Breast epithelium (tissue), 4 donors: Measurements from ENCODE around the gene ARHGEF1. TPM values are rescaled to one million over a fixed set of nuclear protein-coding genes. Genes with fewer than 3 reads are reported as not detected.

Experiments used
- DNase-seq, 2 donors: peaks; one replicate each; pipeline ENCODE4 v3.0.0-alpha.2; 2019; ENCODE audit warnings: low spot score in 2 of 2
- H3K27ac ChIP-seq, 2 donors: fragments of 200-600 bp; sonication (generic) in 1 of 2; one replicate each; pipeline ENCODE4 v1.5.1; 2016 to 2019; ENCODE audit warnings: mild to moderate bottlenecking in 1 of 2
- H3K27me3 ChIP-seq, 2 donors: fragments of 200-600 bp; sonication (generic) in 1 of 2; one replicate each; pipeline versions ENCODE4 v1.5.1 to v1.6.0; 2017 to 2019; ENCODE audit warnings: control low read depth in 1 of 2, mild to moderate bottlenecking in 1 of 2
- H3K36me3 ChIP-seq: fragments of 200-600 bp; one replicate; pipeline ENCODE4 v1.5.1; 2019
- H3K4me1 ChIP-seq, 2 donors: fragments of 200-600 bp; sonication (generic); one replicate each; pipeline ENCODE4 v1.5.1; 2016 to 2019; ENCODE audit warnings: control low read depth in 1 of 2
- H3K4me3 ChIP-seq, 3 donors: fragments of 200-600 bp; sonication (generic); 1 replicate in 2 of 3; 2 replicates in 1 of 3; pipeline ENCODE4 v1.5.1; 2016 to 2019; ENCODE audit warnings: mild to moderate bottlenecking in 3 of 3, moderate library complexity in 2 of 3
- H3K9me3 ChIP-seq, 2 donors: fragments of 200-600 bp; sonication (generic) in 1 of 2; one replicate each; pipeline ENCODE4 v1.5.1; 2016 to 2019; ENCODE audit warnings: control low read depth in 1 of 2
- POLR2A ChIP-seq: fragments of 450-650 bp; IDR thresholded peaks from one replicate; pipeline ENCODE4 v1.6.1; 2016; ENCODE audit warnings: antibody characterized with exemption, mild to moderate bottlenecking, moderate library complexity
- POLR2AphosphoS5 ChIP-seq, 3 donors: sonication (generic); formaldehyde crosslinking; IDR thresholded peaks; one replicate each; pipeline ENCODE4 v1.6.1; 2017; ENCODE audit warnings: antibody characterized with exemption in 3 of 3
- intact Hi-C: fragments of 100-400 bp; cut with DNase I; formaldehyde crosslinking; loops from one replicate; pipeline ENCODE4 v1.15.1; 2023; ENCODE audit warnings: low total_unique reads
- total RNA-seq, 3 donors: library from RNA; depleted of rRNA; stranded (reverse); fragments of >200 nt; gene quantifications; one replicate each; pipeline ENCODE4 v1.1.0, GENCODE V29; 2016
- TF ChIP-seq, protein P1 (sequence below), 3 donors: fragments of 450-650 bp; IDR thresholded peaks; one replicate each; pipeline ENCODE4 v1.5.1; 2016 to 2017; ENCODE audit warnings: antibody characterized with exemption in 3 of 3, mild to moderate bottlenecking in 3 of 3, moderate library complexity in 3 of 3

Gene ARHGEF1
- total RNA-seq, 3 donors from 2014 or later, result 55.0 to 61.9 (median 55.7) TPM

DNA sequence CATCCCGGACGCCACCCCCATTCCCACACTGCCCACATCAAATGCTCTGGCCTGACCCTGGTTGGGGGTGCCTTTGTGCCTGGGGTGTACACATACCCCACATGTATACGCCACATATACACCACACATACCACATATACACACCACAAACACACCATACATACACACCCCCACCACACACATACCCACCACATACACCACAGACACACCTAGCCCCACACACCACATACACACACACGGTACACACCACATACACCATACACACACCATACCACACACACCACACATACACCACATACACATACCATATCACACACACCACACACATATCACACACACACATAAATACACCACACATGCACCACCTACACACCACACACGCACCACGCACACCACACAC lies 35.1 kb downstream of the ARHGEF1 start:
- H3K9me3 ChIP-seq, result no peaks in the 10 kb centered on the region
- no peak overlapping the region for H3K27ac ChIP-seq
- peaks cover 3 to 5% of the 10 kb centered on the region in 2 donors for H3K4me1 ChIP-seq
- intact Hi-C loops, result no loop called here
- H3K36me3 ChIP-seq, result no peaks in the 10 kb centered on the region
- no peak overlapping the region for H3K4me3 ChIP-seq
- peaks cover 7 to 79% of the 10 kb centered on the region in 2 donors for H3K27me3 ChIP-seq
- TF ChIP-seq, protein P1, sequence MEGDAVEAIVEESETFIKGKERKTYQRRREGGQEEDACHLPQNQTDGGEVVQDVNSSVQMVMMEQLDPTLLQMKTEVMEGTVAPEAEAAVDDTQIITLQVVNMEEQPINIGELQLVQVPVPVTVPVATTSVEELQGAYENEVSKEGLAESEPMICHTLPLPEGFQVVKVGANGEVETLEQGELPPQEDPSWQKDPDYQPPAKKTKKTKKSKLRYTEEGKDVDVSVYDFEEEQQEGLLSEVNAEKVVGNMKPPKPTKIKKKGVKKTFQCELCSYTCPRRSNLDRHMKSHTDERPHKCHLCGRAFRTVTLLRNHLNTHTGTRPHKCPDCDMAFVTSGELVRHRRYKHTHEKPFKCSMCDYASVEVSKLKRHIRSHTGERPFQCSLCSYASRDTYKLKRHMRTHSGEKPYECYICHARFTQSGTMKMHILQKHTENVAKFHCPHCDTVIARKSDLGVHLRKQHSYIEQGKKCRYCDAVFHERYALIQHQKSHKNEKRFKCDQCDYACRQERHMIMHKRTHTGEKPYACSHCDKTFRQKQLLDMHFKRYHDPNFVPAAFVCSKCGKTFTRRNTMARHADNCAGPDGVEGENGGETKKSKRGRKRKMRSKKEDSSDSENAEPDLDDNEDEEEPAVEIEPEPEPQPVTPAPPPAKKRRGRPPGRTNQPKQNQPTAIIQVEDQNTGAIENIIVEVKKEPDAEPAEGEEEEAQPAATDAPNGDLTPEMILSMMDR (IDR thresholded peaks at IDR 0.05), result no peak
- no peak for TF ChIP-seq POLR2A
- no peak for TF ChIP-seq POLR2AphosphoS5 (IDR thresholded peaks at IDR 0.05)
- DNase-seq, result no peak

DNA sequence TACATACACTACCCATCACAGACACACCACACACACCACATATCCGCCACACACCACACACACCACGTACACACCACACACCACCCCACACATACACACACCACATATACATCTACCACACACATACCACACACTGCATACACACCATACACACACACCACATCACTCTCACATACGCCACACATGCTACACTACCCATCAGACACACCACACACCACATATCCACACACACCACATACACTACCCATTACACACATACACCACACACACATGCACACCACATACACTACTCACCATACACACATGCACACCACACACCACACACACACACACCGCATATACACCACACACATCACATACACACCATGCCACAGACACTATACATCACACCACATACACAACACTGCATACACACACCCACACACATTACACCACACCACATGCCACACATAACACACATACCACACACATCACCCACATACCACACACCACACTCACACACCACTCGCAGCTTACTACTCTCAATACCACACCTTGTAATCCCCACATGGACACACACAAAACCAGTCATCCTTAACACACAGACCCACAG lies 35.8 kb downstream of the ARHGEF1 start:
- DNase-seq, result no peak
- TF ChIP-seq, protein P1 (IDR thresholded peaks at IDR 0.05), result no peak
- no peak for TF ChIP-seq POLR2A
- TF ChIP-seq POLR2AphosphoS5 (IDR thresholded peaks at IDR 0.05), result no peak
- H3K4me3 ChIP-seq, result no peak overlapping the region
- H3K27ac ChIP-seq, result no peak overlapping the region
- H3K9me3 ChIP-seq, result no peaks in the 10 kb centered on the region
- H3K4me1 ChIP-seq, result peaks cover 0 to 5% of the 10 kb centered on the region in 2 donors
- H3K36me3 ChIP-seq, result no peaks in the 10 kb centered on the region
- peaks cover 7 to 76% of the 10 kb centered on the region in 2 donors for H3K27me3 ChIP-seq
- intact Hi-C loops, result no loop called here

DNA sequence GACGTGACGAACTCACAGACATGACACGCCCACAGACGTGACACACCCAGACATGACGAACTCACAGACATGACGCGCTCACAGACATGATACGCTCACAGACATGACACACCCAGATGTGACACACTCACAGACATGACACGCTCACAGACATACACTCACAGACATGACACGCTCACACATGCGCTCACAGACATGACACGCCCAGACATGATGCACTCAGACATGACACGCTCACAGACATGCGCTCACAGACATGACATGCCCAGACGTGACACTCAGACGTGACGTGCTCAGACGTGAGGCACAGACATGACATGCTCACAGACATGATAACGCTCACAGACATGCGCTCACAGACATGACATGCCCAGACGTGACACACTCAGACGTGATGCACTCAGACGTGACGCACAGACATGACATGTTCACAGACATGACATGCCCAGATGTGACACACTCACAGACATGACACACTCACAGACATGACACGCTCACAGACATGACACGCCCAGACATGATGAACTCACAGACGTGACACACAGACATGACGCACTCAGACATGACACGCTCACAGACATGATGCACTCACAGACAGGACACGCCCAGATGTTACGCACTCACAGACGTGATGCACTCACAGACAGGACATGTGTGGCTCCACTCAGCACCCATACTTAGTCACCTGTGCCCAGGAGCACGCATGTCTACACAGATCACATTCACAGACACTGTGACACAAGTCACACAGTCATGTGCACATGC lies 37.1 kb downstream of the ARHGEF1 start:
- peaks cover 7 to 79% of the 10 kb centered on the region in 2 donors for H3K27me3 ChIP-seq

DNA sequence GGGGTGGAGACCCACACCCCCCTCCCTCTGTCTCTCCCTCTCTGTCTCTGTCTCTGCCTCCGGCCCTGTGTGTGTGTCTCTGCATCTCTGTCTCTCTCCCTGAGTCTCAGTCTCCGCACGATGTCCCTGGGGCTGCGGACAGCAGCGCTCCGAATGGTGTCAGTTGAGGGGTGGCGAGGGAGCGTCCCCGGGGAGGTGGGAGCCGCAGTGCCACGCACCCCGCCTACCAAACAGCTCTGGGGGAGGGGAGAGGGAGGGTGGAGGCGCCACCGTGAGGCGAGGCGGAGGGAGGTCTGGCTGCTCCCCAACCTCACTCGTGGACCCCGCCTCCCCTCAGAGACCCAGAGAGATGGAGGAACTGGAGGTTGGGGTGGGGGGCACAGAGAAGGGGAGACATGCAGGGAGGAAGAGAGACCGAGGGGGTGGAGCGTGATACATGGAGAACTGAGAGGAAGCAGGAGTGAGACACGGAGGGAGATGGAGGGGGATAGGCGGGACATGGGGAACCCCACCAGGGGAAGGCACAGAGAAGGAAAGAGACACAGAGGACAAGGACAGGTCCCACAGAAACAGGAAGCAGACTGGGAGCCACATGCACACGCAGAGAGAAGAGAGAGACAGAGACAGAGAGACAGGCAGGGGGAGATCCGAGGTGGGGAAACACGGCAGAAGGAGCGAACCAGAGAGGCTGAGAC lies 38.0 kb downstream of the ARHGEF1 start:
- no peaks in the 10 kb centered on the region for H3K36me3 ChIP-seq
- no peaks in the 10 kb centered on the region for H3K9me3 ChIP-seq
- H3K27me3 ChIP-seq, result peaks cover 3 to 79% of the 10 kb centered on the region in 2 donors
- no peak for DNase-seq
- H3K4me3 ChIP-seq, result no peak overlapping the region
- no peaks in the 10 kb centered on the region for H3K4me1 ChIP-seq
- no peak overlapping the region for H3K27ac ChIP-seq
- intact Hi-C loops, result no loop called here
- no peak for TF ChIP-seq POLR2A

More for the DNA sequence above, 37.1 kb downstream of the ARHGEF1 start:
- Histone ChIP-seq H3K27ac (no peak overlapping the region), H3K36me3 (no peaks in the 10 kb centered on the region), H3K4me3 (no peak overlapping the region), H3K4me1 (peaks cover 0 to 3% of the 10 kb centered on the region in 2 donors), H3K9me3 (no peaks in the 10 kb centered on the region)
- DNase-seq, result no peak
- intact Hi-C loops, result no loop called here
- no peak for TF ChIP-seq POLR2A
- TF ChIP-seq POLR2AphosphoS5 (IDR thresholded peaks at IDR 0.05), result no peak
- TF ChIP-seq, protein P1 (IDR thresholded peaks at IDR 0.05), result no peak

DNA sequence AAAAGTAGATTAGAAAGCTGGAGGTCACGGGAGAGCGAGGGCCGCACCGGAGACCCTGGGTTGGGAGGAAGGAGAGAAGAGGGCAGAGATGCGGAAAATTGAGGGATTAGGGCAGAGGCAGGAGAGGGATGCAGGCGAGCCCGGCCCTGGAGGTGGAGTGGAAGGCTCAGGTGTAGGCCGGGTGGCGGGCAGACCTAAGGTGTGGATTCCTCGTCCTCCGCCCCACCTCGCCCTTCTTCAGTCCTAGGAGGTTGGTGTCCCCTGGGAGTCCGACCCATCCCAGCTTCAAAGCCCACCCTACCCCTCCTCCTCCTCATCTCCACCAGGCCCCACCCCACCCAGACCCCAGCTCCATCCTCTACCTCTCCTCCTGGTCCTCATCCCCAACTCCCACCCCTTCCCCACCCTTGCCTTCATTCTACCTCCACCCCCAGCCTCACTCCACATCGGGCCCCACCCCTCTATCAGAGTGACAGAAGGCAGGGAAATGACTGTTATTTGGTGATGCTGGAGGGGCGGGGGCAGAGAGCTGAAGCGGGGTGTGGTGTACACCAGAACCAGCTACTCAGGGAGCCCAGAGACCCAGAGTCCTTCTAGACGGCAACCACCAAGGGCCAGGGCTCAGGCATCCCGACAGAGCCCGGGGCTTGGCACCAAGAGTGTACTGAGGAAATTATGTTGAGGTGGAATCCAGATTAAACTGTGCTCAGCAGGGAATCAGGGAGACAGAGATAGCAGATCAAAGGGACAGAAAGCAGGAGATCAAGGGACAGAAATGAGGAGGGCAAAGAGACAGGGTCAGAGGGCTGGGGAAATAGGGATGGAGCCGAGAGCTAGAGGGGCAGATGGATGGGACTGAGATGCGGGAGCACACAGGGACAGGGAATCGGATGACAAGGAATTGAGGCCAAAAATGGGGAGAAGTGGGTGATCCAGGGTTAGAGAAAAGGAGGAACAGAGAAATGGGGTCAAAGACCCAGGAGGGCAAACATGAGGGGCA lies 38.9 kb downstream of the ARHGEF1 start:
- Histone ChIP-seq H3K27me3 (peaks cover 6 to 80% of the 10 kb centered on the region in 2 donors), H3K9me3 (no peaks in the 10 kb centered on the region), H3K4me1 (no peaks in the 10 kb centered on the region), H3K4me3 (no peak overlapping the region), H3K27ac (no peak overlapping the region), H3K36me3 (no peaks in the 10 kb centered on the region)
- TF ChIP-seq, protein P1 (IDR thresholded peaks at IDR 0.05), result no peak
- no peak for TF ChIP-seq POLR2A
- TF ChIP-seq POLR2AphosphoS5 (IDR thresholded peaks at IDR 0.05), result no peak
- DNase-seq, result no peak
- intact Hi-C loops, result no loop called here
